GM21576 (cell line): ENCODE measurements around the gene SHROOM3.
"Not testable (repeated sequence)": the region's sequence is repeated elsewhere in the genome, so short reads cannot be mapped to it uniquely, and the experiment has no call there.

Experiments
- ATAC-seq: cut with Tn5 transposase; IDR thresholded peaks from one replicate; pipeline ENCODE4 v1.9.1; 2021; ENCODE audit warnings: mild to moderate bottlenecking, moderate library complexity; ENCODE audit not compliant: unreplicated experiment

Gene SHROOM3

GRCh38 chr4:76434901-76435527, at the start of gene SHROOM3:
Gene SHROOM3, plus strand, starts transcription at chr4:76435229. Its CDS starts 824 bp downstream, at chr4:76436053.
- ATAC-seq: no peak

- no peak for ATAC-seq
These were observed 49.1 kb upstream of the SHROOM3 start for GRCh38 chr4:76385974-76386373.

GRCh38 chr4:76386566-76387305, 48.3 kb upstream of the SHROOM3 start:
- no peak for ATAC-seq

- no peak for ATAC-seq
These were observed 46.7 kb upstream of the SHROOM3 start for GRCh38 chr4:76388160-76388908.

- ATAC-seq: no peak
These were observed 33.4 kb upstream of the SHROOM3 start for GRCh38 chr4:76401654-76402053.

GRCh38 chr4:76406081-76406480, 28.9 kb upstream of the SHROOM3 start:
- no peak for ATAC-seq

GRCh38 chr4:76407440-76408119, 27.4 kb upstream of the SHROOM3 start:
- ATAC-seq: no peak

GRCh38 chr4:76410636-76411035, 24.4 kb upstream of the SHROOM3 start:
- ATAC-seq: no peak

GRCh38 chr4:76420188-76420761, 14.8 kb upstream of the SHROOM3 start:
- ATAC-seq: no peak

GRCh38 chr4:76420762-76421581, 14.1 kb upstream of the SHROOM3 start, which contains the start of gene CCDC158:
Gene CCDC158, minus strand, starts transcription at chr4:76421141. Its CDS starts 17,934 bp downstream, at chr4:76403207.
- ATAC-seq: no peak

- not testable (repeated sequence) for ATAC-seq
These were observed 11.9 kb upstream of the SHROOM3 start for GRCh38 chr4:76423159-76423558.

GRCh38 chr4:76426272-76426671, 8.8 kb upstream of the SHROOM3 start:
- ATAC-seq: no peak

- ATAC-seq: no peak
These were observed 5.4 kb upstream of the SHROOM3 start for GRCh38 chr4:76429636-76430035.

GRCh38 chr4:76430519-76431388, 4.3 kb upstream of the SHROOM3 start:
- ATAC-seq: no peak

- no peak for ATAC-seq
These were observed 695 bp downstream of the SHROOM3 start for GRCh38 chr4:76435528-76436319.

- ATAC-seq: no peak
These were observed 4.5 kb downstream of the SHROOM3 start for GRCh38 chr4:76439491-76439890.

- no peak for ATAC-seq
These were observed 6.9 kb downstream of the SHROOM3 start for GRCh38 chr4:76441881-76442280.

GRCh38 chr4:76442807-76443206, 7.8 kb downstream of the SHROOM3 start:
- ATAC-seq: no peak
